C4-2B (cell line): ENCODE results near the gene RNF187.
A peak's percentile ranks its signal among the peaks of the same experiment; 100 is the strongest.
"Not testable (repeated sequence)": the region's sequence is repeated elsewhere in the genome, so short reads cannot be mapped to it uniquely, and the experiment has no call there.

Experiments
- H3K27ac ChIP-seq: fragments of 450-650 bp; 2 replicates; pipeline ENCODE4 v1.5.1; 2017
- CTCF ChIP-seq: fragments of 450-650 bp; conservative IDR thresholded peaks from 2 replicates; pipeline ENCODE4 v1.5.1; 2017; ENCODE audit warnings: mild to moderate bottlenecking
- ZFX ChIP-seq: fragments of 450-650 bp; IDR thresholded peaks from 2 replicates; pipeline ENCODE4 v1.6.1; 2017

The RNF187 gene

GRCh38 chr1:228496494-228496893 lies 9.3 kb downstream of the RNF187 start:
- TF ChIP-seq CTCF (no peak), ZFX (no peak)
- no peak overlapping the region for H3K27ac ChIP-seq

- H3K27ac ChIP-seq = no peak overlapping the region
- TF ChIP-seq CTCF (no peak), ZFX (no peak)
Measured at GRCh38 chr1:228497206-228497605, 10.0 kb downstream of the RNF187 start.

GRCh38 chr1:228497817-228498216 lies 10.6 kb downstream of the RNF187 start:
- TF ChIP-seq ZFX (no peak), CTCF (no peak)
- H3K27ac ChIP-seq = no peak overlapping the region

GRCh38 chr1:228500143-228500734 lies 13.1 kb downstream of the RNF187 start:
- TF ChIP-seq CTCF (no peak), ZFX (no peak)
- no peak overlapping the region for H3K27ac ChIP-seq

- peak; percentile 97 for TF ChIP-seq CTCF
- no peak for TF ChIP-seq ZFX
- no peak overlapping the region for H3K27ac ChIP-seq
Measured at GRCh38 chr1:228500901-228501871, 14.0 kb downstream of the RNF187 start.

GRCh38 chr1:228502522-228502921 lies 15.3 kb downstream of the RNF187 start:
- TF ChIP-seq ZFX = no peak
- TF ChIP-seq CTCF = no peak
- no peak overlapping the region for H3K27ac ChIP-seq

- H3K27ac ChIP-seq = not testable (repeated sequence)
Measured at GRCh38 chr1:228505944-228506343, 18.8 kb downstream of the RNF187 start.
